ENCODE measurements around the gene PGAP2.

DNA sequence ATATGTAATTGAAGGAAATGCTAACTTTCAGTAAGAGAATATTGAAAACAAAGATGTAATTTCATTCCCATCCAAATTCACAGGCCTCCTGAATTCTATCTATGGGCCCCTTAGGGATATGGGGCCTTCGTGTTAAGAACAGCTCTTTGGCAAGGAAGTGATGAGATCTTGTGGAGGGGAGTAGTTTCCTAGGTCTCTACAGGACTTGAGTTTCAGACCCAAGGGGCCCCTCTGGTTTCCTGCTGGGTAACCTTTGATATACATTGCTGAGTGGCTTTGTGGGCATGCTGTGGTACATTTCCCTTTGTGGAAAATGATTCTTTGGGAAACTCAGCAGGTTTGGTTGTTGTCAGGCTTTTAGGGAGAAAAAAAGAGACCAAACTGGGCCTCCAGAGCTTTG is 53.3 kb downstream of the PGAP2 start:
- TF ChIP-seq POLR2A (IDR thresholded peaks at IDR 0.05; ENCODE audit: low read length) = no peak
- TF ChIP-seq GATA1 (IDR thresholded peaks at IDR 0.05; ENCODE audit: low read depth, low read length) = no peak

Data from erythroblast (primary cell).